PC-9 (cell line): ENCODE results near the gene LBP.

Experiments
- CTCF ChIP-seq: fragments of 200-600 bp; sonication (generic); conservative IDR thresholded peaks from 2 replicates; pipeline ENCODE4 v1.6.1; 2017; ENCODE audit warnings: mixed run types, antibody characterized with exemption, mild to moderate bottlenecking, moderate library complexity
- EZH2 ChIP-seq: fragments of 200-600 bp; sonication (generic); IDR thresholded peaks from 2 replicates; pipeline ENCODE4 v1.8.0; 2017; ENCODE audit warnings: antibody characterized with exemption, low read depth

- no peak for TF ChIP-seq CTCF
- TF ChIP-seq EZH2 = no peak
These were observed 38.8 kb upstream of the LBP start for GRCh38 chr20:38307371-38308046.
